ENCODE results near the gene HBS1L.

HBS1L gene

GRCh38 chr6:135038335-135038734, 16.3 kb downstream of the HBS1L start:
- H3K4me3 ChIP-seq (ENCODE audit: low read depth, low read length): no peak overlapping the region

- H3K4me3 ChIP-seq (ENCODE audit: low read depth, low read length): no peak overlapping the region
These were observed 17.1 kb downstream of the HBS1L start for GRCh38 chr6:135037541-135037940.

- H3K4me3 ChIP-seq (ENCODE audit: low read depth, low read length): no peak overlapping the region
These were observed 17.7 kb downstream of the HBS1L start for GRCh38 chr6:135036731-135037420.

GRCh38 chr6:135033238-135033637, 21.4 kb downstream of the HBS1L start:
- H3K4me3 ChIP-seq (ENCODE audit: low read depth, low read length): no peak overlapping the region

- no peak overlapping the region for H3K4me3 ChIP-seq (ENCODE audit: low read depth, low read length)
These were observed 24.0 kb downstream of the HBS1L start for GRCh38 chr6:135030532-135031178.

- H3K4me3 ChIP-seq (ENCODE audit: low read depth, low read length): no peak overlapping the region
These were observed 24.6 kb downstream of the HBS1L start for GRCh38 chr6:135030056-135030473.

- H3K4me3 ChIP-seq (ENCODE audit: low read depth, low read length): no peak overlapping the region
These were observed 28.8 kb downstream of the HBS1L start for GRCh38 chr6:135025775-135026174.

- no peak overlapping the region for H3K4me3 ChIP-seq (ENCODE audit: low read depth, low read length)
These were observed 29.4 kb downstream of the HBS1L start for GRCh38 chr6:135025175-135025574.

GRCh38 chr6:135022050-135022697, 32.4 kb downstream of the HBS1L start:
- no peak overlapping the region for H3K4me3 ChIP-seq (ENCODE audit: low read depth, low read length)

- H3K4me3 ChIP-seq (ENCODE audit: low read depth, low read length): no peak overlapping the region
These were observed 33.1 kb downstream of the HBS1L start for GRCh38 chr6:135021310-135022049.

- H3K4me3 ChIP-seq (ENCODE audit: low read depth, low read length): no peak overlapping the region
These were observed 35.7 kb downstream of the HBS1L start for GRCh38 chr6:135018941-135019340.

- H3K4me3 ChIP-seq (ENCODE audit: low read depth, low read length): no peak overlapping the region
These were observed 36.6 kb downstream of the HBS1L start for GRCh38 chr6:135018052-135018451.

- H3K4me3 ChIP-seq (ENCODE audit: low read depth, low read length): no peak overlapping the region
These were observed 40.2 kb downstream of the HBS1L start for GRCh38 chr6:135014353-135014832.

- no peak overlapping the region for H3K4me3 ChIP-seq (ENCODE audit: low read depth, low read length)
These were observed 41.4 kb downstream of the HBS1L start for GRCh38 chr6:135013211-135013610.

- no peak overlapping the region for H3K4me3 ChIP-seq (ENCODE audit: low read depth, low read length)
These were observed 41.9 kb downstream of the HBS1L start for GRCh38 chr6:135012764-135013163.

- no peak overlapping the region for H3K4me3 ChIP-seq (ENCODE audit: low read depth, low read length)
These were observed 42.3 kb downstream of the HBS1L start for GRCh38 chr6:135012349-135012748.

- no peak overlapping the region for H3K4me3 ChIP-seq (ENCODE audit: low read depth, low read length)
These were observed 45.7 kb downstream of the HBS1L start for GRCh38 chr6:135008941-135009290.

- H3K4me3 ChIP-seq (ENCODE audit: low read depth, low read length): no peak overlapping the region
These were observed 46.3 kb downstream of the HBS1L start for GRCh38 chr6:135008072-135008940.

- no peak overlapping the region for H3K4me3 ChIP-seq (ENCODE audit: low read depth, low read length)
These were observed 48.2 kb downstream of the HBS1L start for GRCh38 chr6:135006386-135006914.

- no peak overlapping the region for H3K4me3 ChIP-seq (ENCODE audit: low read depth, low read length)
These were observed 50.2 kb downstream of the HBS1L start for GRCh38 chr6:135004399-135004798.

Measured in iPS-11a (cell line).